Psoas muscle (tissue), 8 donors: ENCODE measurements around the gene TK1. TPM values are rescaled to one million over a fixed set of nuclear protein-coding genes. Genes with fewer than 3 reads are reported as not detected.

Source experiments
- ATAC-seq, 4 donors: fragments of 200-7000 bp; cut with Tn5 transposase; one replicate each; pipeline ENCODE4 v1.9.1; 2020; ENCODE audit warnings: moderate library complexity in 3 of 4, mild to moderate bottlenecking in 2 of 4
- DNase-seq, 2 donors: peaks; one replicate each; pipeline ENCODE4 v3.0.0-alpha.2; 2020
- H3K27ac ChIP-seq: fragments of 200-600 bp; one replicate; pipeline ENCODE4 v1.8.0; 2022
- H3K27me3 ChIP-seq, 3 donors: fragments of 200-600 bp in 1 of 3; one replicate each; pipeline versions ENCODE4 v1.6.1 to v1.8.0; 2013 to 2022; ENCODE audit warnings: low read length in 2 of 3, mild to moderate bottlenecking in 2 of 3, moderate library complexity in 1 of 3; ENCODE audit not compliant: insufficient read depth in 3 of 3
- H3K36me3 ChIP-seq, 2 donors: fragments of 200-600 bp in 1 of 2; one replicate each; pipeline versions ENCODE4 v1.6.1 to v1.8.0; 2013 to 2022; ENCODE audit warnings: low read depth in 1 of 2, mild to moderate bottlenecking in 1 of 2, moderate library complexity in 1 of 2; ENCODE audit not compliant: insufficient read depth in 1 of 2
- H3K4me1 ChIP-seq: fragments of 200-600 bp; one replicate; pipeline ENCODE4 v1.8.0; 2022
- H3K4me3 ChIP-seq: fragments of 200-600 bp; one replicate; pipeline ENCODE4 v1.8.0; 2022; ENCODE audit warnings: mild to moderate bottlenecking
- H3K9me3 ChIP-seq: fragments of 200-600 bp; one replicate; pipeline ENCODE4 v1.8.0; 2022
- CTCF ChIP-seq: fragments of 200-600 bp; IDR thresholded peaks from one replicate; pipeline ENCODE4 v1.8.0; 2022; ENCODE audit warnings: antibody characterized with exemption
- WGBS, 3 donors: extraction: QIAGEN DNeasy Blood & Tissue Kit; methylation state at CpG; one replicate each; pipeline versions ENCODE4 v1.1.6 to v1.1.7; 2013; 5-methylcytosine and 5-hydroxymethylcytosine counted together
- intact Hi-C, 2 donors: fragments of 100-400 bp; cut with DNase I; formaldehyde crosslinking; loops; one replicate each; pipeline versions ENCODE4 v1.11.0 to v1.14.2; 2022
- polyA plus RNA-seq, 3 donors: library from polyadenylated mRNA; stranded (reverse); fragments of 200-250 nt; gene quantifications; one replicate each; pipeline ENCODE4 v1.2.3, GENCODE V29; 2013
- total RNA-seq, 4 donors: library from RNA; stranded (reverse); fragmentation: NEBNext Ultra II Directional in 2 of 4; extraction: Animal tissue kit (Norgen Biotek cat#: 25700) in 2 of 4; gene quantifications; one replicate each; pipeline versions ENCODE4 v1.2.1 to v1.2.4, GENCODE V29; 2021 to 2023
- donor health status: healthy with polysubstance abuse.
- donor health status: DM: no; HTN: no; CAD: no; lungs with moderate emphysema.
- donor health status: Bipolar disorder and iron deficiency.
- donor health status: healthy.
- donor health status: DM: yes; HTN: yes; CAD: no.
- donor health status: DM: no; HTN: no; CAD: no.
- donor health status: DM: no; HTN: no; CAD: no.
- donor health status: DM: yes; HTN: yes; CAD: no.

TK1 gene
- total and polyA plus RNA-seq, 7 donors: 0.68 to 3.1 (median 1.5) TPM

GRCh38 chr17:78176548-78177025 lies 10.3 kb downstream of the TK1 start:
- peaks cover 0 to 12% of the 10 kb centered on the region in 2 donors for H3K36me3 ChIP-seq
- no peaks in the 10 kb centered on the region for H3K9me3 ChIP-seq
- H3K27me3 ChIP-seq: no peaks in the 10 kb centered on the region
- peak overlapping the region; percentile 98 for H3K27ac ChIP-seq
- peak; percentile 74 to 85 for DNase-seq
- WGBS, 3 donors: 26 to 43% (median 30%) methylated on average over 14 of the region's 14 CpGs
- no peak overlapping the region for H3K4me3 ChIP-seq
- peak in 3 of 4 donors; percentile 15 to 38 (median 20) for ATAC-seq
- H3K4me1 ChIP-seq: peaks cover 65% of the 10 kb centered on the region
- intact Hi-C loops: loop anchor here in 1 of 2 donors (2.0 kb wide), 1 partner anchor 64 kb away; no protein-coding TSS in a partner anchor
- peak; percentile 84 for TF ChIP-seq CTCF

- H3K36me3 ChIP-seq: peaks cover 0 to 21% of the 10 kb centered on the region in 2 donors
- DNase-seq: no peak
- intact Hi-C loops: loop anchor here in 1 of 2 donors (2.0 kb wide), 1 partner anchor 63 kb away; no protein-coding TSS in a partner anchor
- H3K4me1 ChIP-seq: peaks cover 73% of the 10 kb centered on the region
- no peak for TF ChIP-seq CTCF
- no peak for ATAC-seq
- peak overlapping the region; percentile 49 for H3K4me3 ChIP-seq
- peak overlapping the region; percentile 98 for H3K27ac ChIP-seq
- no peaks in the 10 kb centered on the region for H3K27me3 ChIP-seq
- 33 to 50% (median 40%) methylated on average over 14 of the region's 14 CpGs for WGBS, 3 donors
- no peaks in the 10 kb centered on the region for H3K9me3 ChIP-seq
Measured at GRCh38 chr17:78175643-78175981, 11.2 kb downstream of the TK1 start.

- Histone ChIP-seq H3K4me3 (peak overlapping the region; percentile 49), H3K27me3 (no peaks in the 10 kb centered on the region), H3K4me1 (peaks cover 69% of the 10 kb centered on the region), H3K36me3 (peaks cover 0 to 22% of the 10 kb centered on the region in 2 donors), H3K9me3 (no peaks in the 10 kb centered on the region), H3K27ac (peak overlapping the region; percentile 98)
- WGBS, 3 donors: 27 to 37% (median 31%) methylated on average over 28 of the region's 28 CpGs
- DNase-seq (peak; percentile 56 to 77), ATAC-seq (peak; percentile 47 to 58 (median 56))
- intact Hi-C loops: loop anchor here in 1 of 2 donors (2.0 kb wide), 1 partner anchor 62 kb away; no protein-coding TSS in a partner anchor
- TF ChIP-seq CTCF: no peak
Measured at GRCh38 chr17:78174870-78175642, 11.8 kb downstream of the TK1 start.

- no peaks in the 10 kb centered on the region for H3K27me3 ChIP-seq
- DNase-seq (peak; percentile 89 to 93), ATAC-seq (peak; percentile 76 to 84 (median 82))
- H3K27ac ChIP-seq: peak overlapping the region; percentile 98
- intact Hi-C loops: loop anchor here in 1 of 2 donors (2.0 kb wide), 1 partner anchor 62 kb away; no protein-coding TSS in a partner anchor
- 10 to 15% (median 12%) methylated on average over 11 to 15 of the region's 15 CpGs for WGBS, 3 donors
- H3K4me3 ChIP-seq: peak overlapping the region; percentile 49
- peaks cover 0 to 22% of the 10 kb centered on the region in 2 donors for H3K36me3 ChIP-seq
- peaks cover 72% of the 10 kb centered on the region for H3K4me1 ChIP-seq
- no peaks in the 10 kb centered on the region for H3K9me3 ChIP-seq
- TF ChIP-seq CTCF: peak; percentile 65
Measured at GRCh38 chr17:78174346-78174869, 12.4 kb downstream of the TK1 start.
